Stimulated activated CD8-positive, alpha-beta memory T cell treated with anti-CD3 and anti-CD28 coated beads, Interleukin-7, amount 100 ng/mL, for 48 hours (primary cell): ENCODE results near the gene OR3A3.

Source experiments
- DNase-seq, 2 donors: peaks; one replicate each; pipeline ENCODE4 v3.0.0-alpha.2; 2020; ENCODE audit warnings: low read depth in 1 of 2; ENCODE audit errors: extremely low read depth in 1 of 2

Gene OR3A3

GRCh38 chr17:3471599-3471998 lies 60.4 kb downstream of the OR3A3 start, which contains the start of gene SPATA22:
Gene SPATA22, minus strand, starts transcription at chr17:3471819. Its CDS starts 2,494 bp downstream, at chr17:3469325.
- no peak for DNase-seq

DNA sequence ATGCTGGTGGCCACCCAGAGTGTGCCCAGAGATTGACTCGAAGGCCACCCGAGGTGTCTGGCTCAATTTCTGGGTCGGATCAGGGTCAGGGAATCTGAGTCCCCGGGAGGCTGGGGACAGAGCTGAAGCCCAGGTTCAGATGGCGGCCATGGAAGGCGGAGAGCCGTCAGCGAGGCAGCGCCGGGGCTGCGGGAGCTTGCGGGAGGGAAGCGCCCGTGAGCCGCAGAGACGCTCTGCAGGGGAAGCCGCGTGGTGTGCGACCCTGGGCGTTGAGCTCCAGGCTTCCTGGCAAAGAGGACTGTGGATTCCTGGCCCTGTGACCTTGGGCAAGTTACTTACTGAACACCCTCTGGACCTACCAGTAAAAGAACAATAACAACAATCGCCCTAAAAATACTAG lies 61.0 kb downstream of the OR3A3 start:
- DNase-seq = no peak
